Measurements from ENCODE around the gene THADA.

The THADA gene

GRCh38 chr2:43368483-43369385, 227.1 kb downstream of the THADA start:
- no peaks in the 10 kb centered on the region for H3K27me3 ChIP-seq (ENCODE audit: insufficient read depth, low read length)
- peaks cover 4% of the 10 kb centered on the region; the same call in 1 of the 2 replicates for H3K4me1 ChIP-seq (ENCODE audit: insufficient read depth, low read length)
- H3K4me3 ChIP-seq (ENCODE audit: low read length) = no peak overlapping the region
- H3K36me3 ChIP-seq (ENCODE audit: insufficient read depth, low read depth, low read length) = no peaks in the 10 kb centered on the region
- no peaks in the 10 kb centered on the region for H3K9me3 ChIP-seq (ENCODE audit: insufficient read depth, low read depth, low read length)
- no peak overlapping the region for H3K9ac ChIP-seq (ENCODE audit: low read depth, low read length)
- no peak overlapping the region for H3K27ac ChIP-seq (ENCODE audit: low read length)

DNA sequence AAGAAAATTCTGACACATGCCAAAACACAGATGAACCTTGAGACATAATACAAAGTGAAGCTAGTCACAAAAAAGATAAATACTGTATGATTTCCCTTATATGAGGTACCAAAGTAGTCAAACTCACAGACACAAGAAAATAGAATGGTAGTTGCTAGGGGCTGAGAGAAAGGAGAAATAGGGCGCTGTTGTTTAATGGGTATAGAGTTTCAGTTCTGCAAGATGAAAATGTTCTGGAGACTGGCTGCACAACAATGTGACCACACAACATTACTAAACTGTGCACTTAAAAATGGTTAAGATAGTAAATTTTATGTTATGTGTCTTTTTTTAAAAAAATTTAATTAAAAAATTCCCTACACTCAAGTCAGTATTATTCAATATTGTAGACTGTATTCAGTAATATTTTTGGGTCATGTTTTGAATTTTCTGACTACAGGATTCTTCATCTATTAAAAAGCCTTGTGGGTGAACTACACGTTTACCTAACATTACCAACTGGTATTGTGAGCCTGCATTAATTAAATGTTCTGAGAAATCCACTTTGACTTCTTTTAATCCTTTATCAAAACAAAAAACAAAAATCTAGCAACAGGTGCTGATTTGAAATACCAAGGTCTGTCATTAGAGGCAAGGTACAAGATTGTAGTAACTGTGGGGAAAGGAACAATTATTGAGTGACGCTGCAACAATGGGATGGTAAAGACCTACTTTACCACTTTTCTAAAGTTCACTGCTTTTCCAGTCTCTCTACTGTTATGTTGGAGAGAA, 228.6 kb downstream of the THADA start:
- no peak overlapping the region for H3K9ac ChIP-seq (ENCODE audit: low read depth, low read length)
- no peaks in the 10 kb centered on the region for H3K9me3 ChIP-seq (ENCODE audit: insufficient read depth, low read depth, low read length)
- no peaks in the 10 kb centered on the region for H3K36me3 ChIP-seq (ENCODE audit: insufficient read depth, low read depth, low read length)
- no peak overlapping the region for H3K27ac ChIP-seq (ENCODE audit: low read length)
- no peaks in the 10 kb centered on the region for H3K27me3 ChIP-seq (ENCODE audit: insufficient read depth, low read length)
- peaks cover 4% of the 10 kb centered on the region; the same call in 1 of the 2 replicates for H3K4me1 ChIP-seq (ENCODE audit: insufficient read depth, low read length)
- H3K4me3 ChIP-seq (ENCODE audit: low read length) = no peak overlapping the region

DNA sequence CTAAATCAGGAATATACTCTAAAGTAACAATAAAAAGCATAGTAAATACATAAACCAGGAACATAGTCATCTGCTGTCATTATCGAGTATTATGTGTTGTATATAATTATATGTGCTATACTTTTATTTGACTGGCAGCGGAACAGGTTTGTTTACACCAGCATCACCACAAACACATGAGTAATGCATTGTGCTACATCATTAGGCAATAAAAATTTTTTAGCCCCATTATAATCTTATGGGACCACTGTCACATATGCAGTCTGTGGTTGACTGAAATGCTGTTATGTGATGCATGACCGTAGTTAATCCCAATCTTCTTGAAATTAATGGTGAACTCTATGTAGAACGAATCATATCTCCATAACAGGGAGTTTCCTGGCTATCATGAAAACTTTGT, 232.7 kb downstream of the THADA start:
- no peak overlapping the region for H3K4me3 ChIP-seq (ENCODE audit: low read length)
- H3K27ac ChIP-seq (ENCODE audit: low read length) = no peak overlapping the region
- no peak overlapping the region for H3K9ac ChIP-seq (ENCODE audit: low read depth, low read length)
- H3K9me3 ChIP-seq (ENCODE audit: insufficient read depth, low read depth, low read length) = no peaks in the 10 kb centered on the region
- H3K27me3 ChIP-seq (ENCODE audit: insufficient read depth, low read length) = no peaks in the 10 kb centered on the region
- H3K36me3 ChIP-seq (ENCODE audit: insufficient read depth, low read depth, low read length) = no peaks in the 10 kb centered on the region
- no peaks in the 10 kb centered on the region for H3K4me1 ChIP-seq (ENCODE audit: insufficient read depth, low read length)

GRCh38 chr2:43361286-43361685, 234.6 kb downstream of the THADA start:
- no peaks in the 10 kb centered on the region for H3K27me3 ChIP-seq (ENCODE audit: insufficient read depth, low read length)
- H3K4me3 ChIP-seq (ENCODE audit: low read length) = no peak overlapping the region
- H3K36me3 ChIP-seq (ENCODE audit: insufficient read depth, low read depth, low read length) = no peaks in the 10 kb centered on the region
- no peak overlapping the region for H3K9ac ChIP-seq (ENCODE audit: low read depth, low read length)
- H3K4me1 ChIP-seq (ENCODE audit: insufficient read depth, low read length) = no peaks in the 10 kb centered on the region
- no peaks in the 10 kb centered on the region for H3K9me3 ChIP-seq (ENCODE audit: insufficient read depth, low read depth, low read length)
- H3K27ac ChIP-seq (ENCODE audit: low read length) = no peak overlapping the region

DNA sequence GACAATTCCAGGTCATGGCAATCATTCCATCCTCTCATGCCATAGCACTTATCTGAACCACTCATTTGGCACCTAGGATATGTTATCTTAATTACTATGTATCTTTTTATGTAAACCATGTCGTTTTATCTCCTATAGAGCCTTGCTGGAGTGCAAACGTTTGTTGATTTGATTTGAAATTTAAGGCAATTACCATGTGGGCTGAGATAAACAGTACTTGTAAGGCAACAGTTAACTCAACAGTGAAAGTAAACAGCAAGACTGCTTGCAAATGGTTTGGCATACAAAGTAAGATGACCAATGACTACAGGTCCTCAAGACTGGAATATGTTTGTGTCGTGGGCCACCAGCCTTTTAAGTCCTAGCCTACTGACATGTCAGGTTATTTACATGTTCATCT, 235.7 kb downstream of the THADA start:
- no peaks in the 10 kb centered on the region for H3K36me3 ChIP-seq (ENCODE audit: insufficient read depth, low read depth, low read length)
- H3K27ac ChIP-seq (ENCODE audit: low read length) = no peak overlapping the region
- H3K4me3 ChIP-seq (ENCODE audit: low read length) = no peak overlapping the region
- H3K27me3 ChIP-seq (ENCODE audit: insufficient read depth, low read length) = no peaks in the 10 kb centered on the region
- H3K4me1 ChIP-seq (ENCODE audit: insufficient read depth, low read length) = no peaks in the 10 kb centered on the region
- no peaks in the 10 kb centered on the region for H3K9me3 ChIP-seq (ENCODE audit: insufficient read depth, low read depth, low read length)
- H3K9ac ChIP-seq (ENCODE audit: low read depth, low read length) = no peak overlapping the region

- Histone ChIP-seq H3K27ac (ENCODE audit: low read length) (no peak overlapping the region), H3K9ac (ENCODE audit: low read depth, low read length) (no peak overlapping the region), H3K4me1 (ENCODE audit: insufficient read depth, low read length) (no peaks in the 10 kb centered on the region)
These were observed 237.2 kb downstream of the THADA start for GRCh38 chr2:43358410-43359201.

DNA sequence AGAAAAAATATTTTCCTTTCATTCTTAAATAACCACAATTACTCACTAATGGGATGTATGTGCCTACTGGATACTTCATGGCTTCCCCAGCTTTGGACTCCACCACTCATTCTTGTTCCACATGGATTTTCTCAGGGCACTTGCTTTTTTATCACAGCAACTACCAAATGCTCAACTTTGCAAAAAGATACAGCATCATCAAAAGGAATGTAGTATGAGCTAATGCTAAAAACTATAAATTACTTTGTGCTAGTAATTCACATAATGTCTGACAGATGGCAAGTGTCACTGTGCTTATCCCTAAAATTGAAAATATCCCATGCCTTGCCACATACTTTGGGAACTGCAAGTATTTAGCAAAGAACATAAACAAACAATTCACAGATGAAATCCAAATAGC, 239.1 kb downstream of the THADA start:
- Histone ChIP-seq H3K27ac (ENCODE audit: low read length) (no peak overlapping the region), H3K36me3 (ENCODE audit: insufficient read depth, low read depth, low read length) (no peaks in the 10 kb centered on the region), H3K9ac (ENCODE audit: low read depth, low read length) (no peak overlapping the region), H3K4me1 (ENCODE audit: insufficient read depth, low read length) (no peaks in the 10 kb centered on the region), H3K9me3 (ENCODE audit: insufficient read depth, low read depth, low read length) (no peaks in the 10 kb centered on the region), H3K27me3 (ENCODE audit: insufficient read depth, low read length) (no peaks in the 10 kb centered on the region), H3K4me3 (ENCODE audit: low read length) (no peak overlapping the region)

More at GRCh38 chr2:43358410-43359201, 237.2 kb downstream of the THADA start:
- Histone ChIP-seq H3K9me3 (ENCODE audit: insufficient read depth, low read depth, low read length) (no peaks in the 10 kb centered on the region), H3K27me3 (ENCODE audit: insufficient read depth, low read length) (no peaks in the 10 kb centered on the region), H3K4me3 (ENCODE audit: low read length) (no peak overlapping the region), H3K36me3 (ENCODE audit: insufficient read depth, low read depth, low read length) (no peaks in the 10 kb centered on the region)

- H3K27me3 ChIP-seq (ENCODE audit: insufficient read depth, low read length) = no peaks in the 10 kb centered on the region
- no peaks in the 10 kb centered on the region for H3K9me3 ChIP-seq (ENCODE audit: insufficient read depth, low read depth, low read length)
- no peak overlapping the region for H3K27ac ChIP-seq (ENCODE audit: low read length)
- H3K36me3 ChIP-seq (ENCODE audit: insufficient read depth, low read depth, low read length) = no peaks in the 10 kb centered on the region
- H3K9ac ChIP-seq (ENCODE audit: low read depth, low read length) = no peak overlapping the region
- no peaks in the 10 kb centered on the region for H3K4me1 ChIP-seq (ENCODE audit: insufficient read depth, low read length)
- no peak overlapping the region for H3K4me3 ChIP-seq (ENCODE audit: low read length)
These were observed 240.4 kb downstream of the THADA start for GRCh38 chr2:43355399-43355798.

DNA sequence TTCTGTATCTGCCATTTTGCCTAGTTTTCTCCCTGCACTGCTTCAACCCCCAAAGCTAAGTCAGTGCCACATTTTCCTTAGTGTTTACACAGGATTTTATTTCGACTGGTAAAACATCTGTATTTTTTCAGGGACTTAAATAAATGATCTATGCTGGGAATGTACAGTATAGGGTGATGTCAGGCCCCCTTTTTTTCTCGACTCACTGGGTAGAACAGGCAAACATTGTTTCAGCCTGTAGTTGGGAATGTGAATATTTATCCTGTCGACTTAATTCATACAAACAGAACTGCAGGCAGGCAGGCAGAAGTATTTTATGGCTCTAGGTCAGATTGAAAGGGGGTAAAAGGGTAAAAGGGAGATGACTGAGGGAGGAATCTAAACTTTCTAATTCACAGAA, 245.9 kb downstream of the THADA start:
- Histone ChIP-seq H3K4me1 (ENCODE audit: insufficient read depth, low read length) (peaks cover 22% of the 10 kb centered on the region), H3K9me3 (ENCODE audit: insufficient read depth, low read depth, low read length) (no peaks in the 10 kb centered on the region), H3K27me3 (ENCODE audit: insufficient read depth, low read length) (no peaks in the 10 kb centered on the region), H3K4me3 (ENCODE audit: low read length) (no peak overlapping the region), H3K9ac (ENCODE audit: low read depth, low read length) (no peak overlapping the region), H3K27ac (ENCODE audit: low read length) (no peak overlapping the region), H3K36me3 (ENCODE audit: insufficient read depth, low read depth, low read length) (no peaks in the 10 kb centered on the region)

DNA sequence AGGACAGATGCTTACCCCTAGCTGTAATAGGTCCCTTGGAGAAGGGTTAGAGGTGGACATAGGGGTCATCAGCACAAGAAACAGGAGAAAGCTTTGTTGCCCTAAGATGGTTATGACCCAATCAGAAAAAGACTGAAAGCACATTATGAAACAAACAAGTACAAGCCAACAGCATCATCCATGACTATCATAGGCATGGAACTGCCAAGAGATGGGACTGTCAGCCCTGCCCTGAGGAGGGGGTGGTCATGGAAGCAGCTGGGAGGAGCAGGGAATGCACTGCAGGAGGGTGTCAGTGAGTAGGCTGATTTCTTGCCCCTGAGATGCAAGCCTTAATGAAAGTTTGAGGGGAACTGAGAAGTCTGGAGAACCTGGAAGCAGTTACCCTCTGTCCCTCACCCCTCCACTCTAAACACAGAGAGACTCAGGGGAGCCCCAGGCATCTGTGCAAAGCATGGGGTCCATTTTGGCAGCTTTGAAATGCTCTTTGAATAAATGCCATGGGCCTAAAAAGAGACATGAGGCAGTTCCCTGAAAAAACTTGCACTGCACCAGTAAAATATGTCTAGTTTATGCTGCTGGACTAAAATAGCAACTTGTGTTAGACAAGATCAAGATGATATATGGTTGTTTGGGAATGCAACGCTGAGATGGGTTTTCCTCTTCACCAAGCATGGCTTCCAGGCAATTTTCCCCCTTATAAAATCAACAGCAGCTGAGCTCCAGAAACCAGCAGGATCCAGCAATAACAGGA, 246.8 kb downstream of the THADA start:
- no peak overlapping the region for H3K4me3 ChIP-seq (ENCODE audit: low read length)
- H3K27me3 ChIP-seq (ENCODE audit: insufficient read depth, low read length) = no peaks in the 10 kb centered on the region
- no peaks in the 10 kb centered on the region for H3K36me3 ChIP-seq (ENCODE audit: insufficient read depth, low read depth, low read length)
- no peak overlapping the region for H3K27ac ChIP-seq (ENCODE audit: low read length)
- no peaks in the 10 kb centered on the region for H3K9me3 ChIP-seq (ENCODE audit: insufficient read depth, low read depth, low read length)
- peaks cover 25% of the 10 kb centered on the region for H3K4me1 ChIP-seq (ENCODE audit: insufficient read depth, low read length)
- no peak overlapping the region for H3K9ac ChIP-seq (ENCODE audit: low read depth, low read length)

GRCh38 chr2:43347746-43348145, 248.1 kb downstream of the THADA start:
- H3K27me3 ChIP-seq (ENCODE audit: insufficient read depth, low read length) = no peaks in the 10 kb centered on the region
- peaks cover 25% of the 10 kb centered on the region for H3K4me1 ChIP-seq (ENCODE audit: insufficient read depth, low read length)
- no peaks in the 10 kb centered on the region for H3K9me3 ChIP-seq (ENCODE audit: insufficient read depth, low read depth, low read length)
- no peak overlapping the region for H3K27ac ChIP-seq (ENCODE audit: low read length)
- H3K4me3 ChIP-seq (ENCODE audit: low read length) = no peak overlapping the region
- 0 out of 2 replicates have a peak, but pooled peaks cover 7% of the 10 kb centered on the region for H3K36me3 ChIP-seq (ENCODE audit: insufficient read depth, low read depth, low read length)
- H3K9ac ChIP-seq (ENCODE audit: low read depth, low read length) = no peak overlapping the region

Measured in iPS-20b (cell line).